HUES6 (cell line): ENCODE data around the gene MTRFR.
A peak's percentile ranks its signal among the peaks of the same experiment; 100 is the strongest.

Source experiments
- H3K27ac ChIP-seq: 2 replicates; pipeline ENCODE4 v1.7.0; 2013; ENCODE audit warnings: low read depth, mild to moderate bottlenecking, low read length, inconsistent platforms
- H3K27me3 ChIP-seq: 2 replicates; pipeline ENCODE4 v1.6.1; 2013; ENCODE audit warnings: low read length; ENCODE audit not compliant: control insufficient read depth, insufficient read depth
- H3K36me3 ChIP-seq: 2 replicates; pipeline ENCODE4 v1.6.1; 2013; ENCODE audit warnings: low read length; ENCODE audit not compliant: control insufficient read depth, insufficient read depth
- H3K4me1 ChIP-seq: 2 replicates; pipeline ENCODE4 v1.6.1; 2013; ENCODE audit warnings: low read length; ENCODE audit not compliant: control insufficient read depth, insufficient read depth
- H3K4me3 ChIP-seq: 2 replicates; pipeline ENCODE4 v1.5.1; 2013; ENCODE audit warnings: low read depth, low read length
- H3K9ac ChIP-seq: one replicate; pipeline ENCODE4 v1.6.1; 2013; ENCODE audit warnings: mild to moderate bottlenecking, low read length
- H3K9me3 ChIP-seq: 2 replicates; pipeline ENCODE4 v1.6.1; 2013; ENCODE audit warnings: low read depth, low read length; ENCODE audit not compliant: control insufficient read depth, insufficient read depth

Gene MTRFR

DNA sequence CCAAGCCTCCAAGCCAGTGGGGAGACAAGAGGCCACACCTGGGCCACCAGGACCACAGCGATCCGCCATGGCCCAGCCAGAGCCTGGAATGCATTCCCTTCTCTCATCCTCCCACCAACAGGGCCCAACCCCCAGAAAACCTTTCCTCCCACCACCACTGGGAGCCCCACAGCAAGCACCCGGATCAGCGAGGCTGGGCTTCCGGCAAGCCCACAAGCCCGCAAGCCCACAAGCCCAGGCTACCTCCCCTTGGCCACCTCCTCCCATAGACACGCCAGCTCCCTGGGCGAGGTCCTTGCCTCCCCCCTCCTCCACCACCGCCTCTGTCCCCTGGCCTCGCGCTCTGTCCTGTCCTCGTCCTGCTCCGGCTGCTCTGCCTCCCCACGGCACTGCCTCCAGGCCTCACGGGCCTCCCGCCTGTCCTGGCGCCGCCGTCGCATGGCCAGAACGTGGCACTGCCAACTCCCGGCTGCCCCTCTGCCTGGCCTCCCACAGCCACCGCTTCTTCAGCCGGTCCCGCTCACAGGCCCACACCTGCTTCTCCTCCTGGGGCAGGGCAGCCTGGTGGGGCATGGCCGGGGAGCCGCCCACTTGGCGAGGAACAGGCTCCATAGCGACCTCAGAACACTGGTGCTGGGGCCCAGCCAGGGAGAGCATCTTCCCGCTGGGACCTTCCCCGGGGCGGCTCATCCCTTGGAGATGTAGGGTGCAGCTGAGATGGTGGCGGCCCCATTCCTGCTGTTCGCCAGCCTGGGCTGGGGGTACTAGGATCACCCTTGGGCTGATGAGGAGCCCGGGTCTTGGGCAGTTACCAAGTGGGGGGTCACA is 32.8 kb downstream of the MTRFR start:
- H3K27me3 ChIP-seq = no peaks in the 10 kb centered on the region
- H3K9ac ChIP-seq = no peak overlapping the region
- no peak overlapping the region for H3K4me3 ChIP-seq
- H3K36me3 ChIP-seq = peaks cover 61% of the 10 kb centered on the region
- peaks cover 20% of the 10 kb centered on the region for H3K4me1 ChIP-seq
- H3K27ac ChIP-seq = no peak overlapping the region
- no peaks in the 10 kb centered on the region for H3K9me3 ChIP-seq

DNA sequence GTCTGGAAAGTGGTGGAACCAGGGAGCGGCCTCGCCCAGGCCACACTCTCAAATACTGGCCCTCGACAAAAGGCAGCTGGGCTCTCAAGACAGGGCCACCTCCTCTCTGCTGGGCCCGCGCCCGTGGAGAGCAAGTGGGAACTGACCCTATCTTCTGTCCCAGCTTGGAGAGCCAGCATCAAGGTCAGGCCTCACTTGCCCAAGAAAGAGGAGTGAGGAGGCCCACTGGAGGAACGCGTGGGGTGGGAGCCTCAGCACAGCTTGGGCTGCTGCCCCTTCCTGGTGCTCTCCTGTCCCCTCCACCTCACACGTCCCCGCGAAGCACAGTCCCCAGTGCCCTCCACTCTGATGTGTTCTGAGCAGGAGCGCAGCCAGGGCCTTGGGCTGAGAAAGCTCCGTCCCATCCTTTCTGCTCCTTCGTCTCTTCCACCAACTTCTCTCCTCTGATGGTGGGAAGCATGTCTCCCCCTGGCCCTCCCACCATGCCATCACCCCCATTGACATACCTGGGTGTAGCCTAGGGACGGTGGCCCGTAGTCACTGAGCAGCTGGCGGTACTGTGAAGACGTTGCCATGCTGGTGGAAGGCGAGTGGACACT is 33.5 kb downstream of the MTRFR start:
- Histone ChIP-seq H3K9me3 (no peaks in the 10 kb centered on the region), H3K4me1 (peaks cover 16% of the 10 kb centered on the region), H3K36me3 (peaks cover 54% of the 10 kb centered on the region), H3K27ac (no peak overlapping the region), H3K27me3 (no peaks in the 10 kb centered on the region), H3K4me3 (no peak overlapping the region), H3K9ac (no peak overlapping the region)

DNA sequence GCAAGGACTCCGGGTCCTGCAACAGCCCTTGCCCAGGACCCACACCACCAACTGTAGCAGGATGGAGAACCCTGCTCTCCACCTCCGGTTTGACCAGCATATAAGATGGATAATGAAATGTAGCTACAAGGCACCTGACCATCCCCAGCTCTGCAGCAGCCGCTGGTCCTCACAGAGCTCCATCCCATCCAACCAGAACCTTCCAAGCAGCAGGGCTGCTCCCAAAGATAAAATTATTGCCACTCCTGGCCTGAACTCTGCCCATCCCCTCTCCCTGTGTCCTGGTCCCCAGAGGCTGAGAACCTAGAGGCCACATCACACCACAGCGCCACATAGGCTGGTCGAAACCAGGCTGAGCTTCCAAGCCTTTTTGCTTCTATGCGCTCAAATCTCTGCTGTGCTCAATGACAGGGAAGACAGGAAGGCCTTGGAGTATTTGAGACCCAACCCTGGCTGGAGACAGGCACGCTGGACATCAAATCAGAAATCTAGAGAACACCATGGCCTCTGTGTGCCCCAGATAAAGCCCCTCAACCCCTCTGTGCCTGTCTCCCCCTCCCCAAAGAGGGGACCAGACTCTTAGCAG is 34.2 kb downstream of the MTRFR start:
- Histone ChIP-seq H3K9me3 (no peaks in the 10 kb centered on the region), H3K27me3 (no peaks in the 10 kb centered on the region), H3K27ac (no peak overlapping the region), H3K36me3 (peaks cover 47% of the 10 kb centered on the region), H3K4me1 (peaks cover 16% of the 10 kb centered on the region), H3K4me3 (no peak overlapping the region), H3K9ac (no peak overlapping the region)

DNA sequence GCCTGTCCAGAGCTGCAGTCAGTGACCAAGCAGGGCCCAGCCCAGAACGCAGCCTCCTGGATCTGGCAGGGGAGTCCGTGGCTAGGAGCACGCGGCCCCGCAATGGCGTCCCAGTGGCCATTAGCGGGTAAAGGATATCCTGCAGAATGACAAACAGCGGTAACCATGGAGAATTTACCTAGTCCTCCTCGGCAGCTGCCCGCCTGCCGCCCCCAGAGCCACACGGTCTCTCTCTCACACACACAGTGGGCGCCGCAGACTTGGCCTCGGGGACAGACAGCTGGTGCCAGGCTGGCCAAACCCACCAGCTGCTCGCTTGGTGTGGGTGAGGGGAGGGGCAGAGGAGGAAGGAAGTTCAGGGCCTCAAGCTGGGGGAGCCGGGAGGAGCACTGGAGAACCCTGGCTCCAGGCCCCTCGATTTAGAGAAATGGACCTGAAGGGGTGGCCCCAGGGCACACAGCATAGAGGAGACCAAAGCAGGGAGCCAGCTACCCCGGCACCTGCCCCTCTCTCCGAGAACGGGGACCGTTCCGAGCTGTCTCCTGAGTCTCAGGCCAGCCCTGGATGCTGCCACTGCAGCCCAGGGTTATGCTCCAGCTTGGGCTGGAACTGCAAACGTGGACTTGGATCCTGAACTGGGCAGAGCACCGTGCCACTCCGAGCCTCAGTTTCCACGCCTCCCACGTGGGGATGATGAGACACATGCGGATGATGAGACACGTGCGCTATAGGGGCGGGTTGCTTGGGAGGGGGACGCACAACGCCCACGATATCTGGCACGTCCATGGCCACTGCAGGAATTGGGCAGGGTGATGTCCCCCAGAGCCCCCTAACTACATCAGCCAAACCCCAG is 35.0 kb downstream of the MTRFR start:
- no peaks in the 10 kb centered on the region for H3K27me3 ChIP-seq
- peaks cover 23% of the 10 kb centered on the region for H3K4me1 ChIP-seq
- no peak overlapping the region for H3K4me3 ChIP-seq
- no peaks in the 10 kb centered on the region for H3K9me3 ChIP-seq
- no peak overlapping the region for H3K27ac ChIP-seq
- peaks cover 41% of the 10 kb centered on the region for H3K36me3 ChIP-seq
- peak overlapping the region; percentile 77 for H3K9ac ChIP-seq

DNA sequence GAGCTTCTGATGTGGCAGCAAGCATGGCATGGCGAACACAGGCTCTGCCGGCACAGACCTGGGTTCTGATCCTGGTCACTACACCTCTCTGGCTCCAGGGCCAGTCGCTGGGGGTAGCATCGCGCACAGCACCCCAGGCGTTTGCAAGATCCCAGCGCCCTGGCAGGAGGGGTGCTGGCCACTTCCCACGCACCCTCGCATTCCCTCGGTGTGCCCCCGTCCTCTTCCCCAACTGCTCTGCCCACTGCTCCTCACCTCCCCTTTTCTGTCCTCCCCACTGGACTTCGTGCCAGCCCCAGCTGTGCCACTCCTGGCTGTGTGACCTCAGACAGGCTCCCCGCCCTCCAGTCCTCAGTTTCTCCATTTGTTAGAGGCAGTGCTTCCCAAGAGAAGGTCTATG is 35.6 kb downstream of the MTRFR start:
- H3K27ac ChIP-seq = 0 out of 2 replicates have a peak overlapping the region, but pooled peaks have one; percentile 86

DNA sequence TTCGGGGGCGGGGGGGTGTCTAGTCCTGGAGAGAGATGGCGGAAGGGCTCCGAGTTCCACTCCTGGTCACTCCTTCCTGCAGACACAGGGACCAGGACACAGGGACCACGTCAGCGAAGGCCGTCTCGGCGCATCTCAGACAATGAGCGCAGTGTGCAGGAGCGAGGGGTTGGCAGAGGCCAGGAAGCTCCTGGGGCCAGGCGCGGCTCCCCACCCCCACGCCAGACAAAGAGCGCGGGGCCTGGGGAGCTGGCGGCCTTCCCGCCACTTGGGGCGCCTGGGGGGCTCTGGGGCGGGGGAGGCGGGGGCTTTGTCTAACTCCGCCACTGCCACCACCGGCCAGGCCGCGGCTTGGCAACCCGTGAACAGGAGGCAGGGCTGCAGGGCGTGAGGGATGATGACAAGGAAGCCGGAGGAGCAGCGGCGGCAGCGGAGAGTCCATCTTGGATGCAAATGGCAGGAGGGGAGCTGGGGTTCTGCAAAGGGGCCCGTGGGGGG is 36.2 kb downstream of the MTRFR start:
- peak overlapping the region; percentile 73 for H3K4me3 ChIP-seq

More for the DNA sequence above, 35.6 kb downstream of the MTRFR start:
- Histone ChIP-seq H3K9ac (peak overlapping the region; percentile 77), H3K4me1 (peaks cover 24% of the 10 kb centered on the region), H3K4me3 (peak overlapping the region; percentile 73), H3K9me3 (no peaks in the 10 kb centered on the region), H3K36me3 (peaks cover 35% of the 10 kb centered on the region), H3K27me3 (no peaks in the 10 kb centered on the region)

DNA sequence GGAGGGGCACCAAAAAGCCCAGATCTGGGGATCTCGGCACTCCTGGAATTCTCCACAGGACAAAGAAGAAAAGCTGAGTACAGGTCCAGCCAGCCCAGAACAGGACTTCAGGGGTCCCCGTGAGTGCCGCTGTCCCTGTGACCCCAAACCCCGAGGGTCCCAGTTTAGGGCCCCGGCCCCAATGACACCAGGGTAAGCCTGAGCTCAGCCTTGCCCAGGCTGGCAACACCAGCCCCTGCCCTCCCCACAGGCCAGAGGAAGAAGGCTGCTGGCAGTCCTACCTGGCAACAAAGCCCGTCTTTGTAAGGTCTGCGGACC is 36.6 kb downstream of the MTRFR start:
- Histone ChIP-seq H3K27me3 (no peaks in the 10 kb centered on the region), H3K36me3 (peaks cover 27% of the 10 kb centered on the region), H3K9me3 (no peaks in the 10 kb centered on the region), H3K9ac (peak overlapping the region; percentile 97), H3K4me1 (peaks cover 24% of the 10 kb centered on the region), H3K4me3 (peak overlapping the region; percentile 73), H3K27ac (peak overlapping the region; percentile 86)

More for the DNA sequence above, 36.2 kb downstream of the MTRFR start:
- peak overlapping the region; percentile 86; the same call in 1 of the 2 replicates for H3K27ac ChIP-seq
- peak overlapping the region; percentile 97 for H3K9ac ChIP-seq
- no peaks in the 10 kb centered on the region for H3K9me3 ChIP-seq
- peaks cover 24% of the 10 kb centered on the region for H3K4me1 ChIP-seq
- H3K36me3 ChIP-seq = peaks cover 31% of the 10 kb centered on the region
- no peaks in the 10 kb centered on the region for H3K27me3 ChIP-seq

DNA sequence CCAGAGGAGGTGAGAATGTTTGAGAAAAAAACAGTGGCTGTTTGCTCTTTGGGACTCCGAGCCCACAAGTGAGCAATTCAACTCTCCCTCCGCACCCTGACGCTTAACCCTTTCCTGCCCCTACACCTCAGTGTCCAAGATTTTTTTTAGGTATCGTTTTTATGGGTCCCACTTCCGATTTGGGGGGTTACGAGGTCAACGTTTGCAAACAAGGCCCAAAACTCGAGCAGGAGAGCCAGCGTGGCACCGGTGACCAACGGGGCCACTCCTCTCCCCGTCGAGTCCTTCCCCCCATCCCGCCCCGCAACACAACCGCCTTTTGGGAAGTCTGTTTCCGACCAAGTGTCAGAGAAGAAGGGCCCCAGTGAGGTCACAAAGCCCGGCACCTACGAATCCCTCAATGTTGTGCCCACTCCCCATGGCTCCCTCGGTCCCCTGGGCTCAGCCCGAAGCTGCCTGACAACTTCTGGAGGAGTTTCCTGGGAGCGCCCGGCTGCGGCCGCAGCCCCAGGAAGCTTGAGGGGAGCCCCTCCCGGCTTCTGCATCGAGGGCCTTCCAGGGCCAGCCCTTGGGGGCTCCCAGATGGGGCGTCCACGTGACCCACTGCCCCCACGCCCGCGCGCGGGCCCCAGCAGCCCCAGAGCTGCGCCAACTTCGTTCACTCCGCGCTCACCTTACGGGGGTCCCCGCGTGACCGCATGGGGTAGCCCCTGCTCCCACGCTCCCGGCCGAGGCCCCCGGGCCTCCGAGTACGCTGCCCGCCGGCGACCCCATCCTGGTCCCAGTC is 37.2 kb downstream of the MTRFR start:
- Histone ChIP-seq H3K27ac (peak overlapping the region; percentile 86), H3K9ac (peak overlapping the region; percentile 97)

DNA sequence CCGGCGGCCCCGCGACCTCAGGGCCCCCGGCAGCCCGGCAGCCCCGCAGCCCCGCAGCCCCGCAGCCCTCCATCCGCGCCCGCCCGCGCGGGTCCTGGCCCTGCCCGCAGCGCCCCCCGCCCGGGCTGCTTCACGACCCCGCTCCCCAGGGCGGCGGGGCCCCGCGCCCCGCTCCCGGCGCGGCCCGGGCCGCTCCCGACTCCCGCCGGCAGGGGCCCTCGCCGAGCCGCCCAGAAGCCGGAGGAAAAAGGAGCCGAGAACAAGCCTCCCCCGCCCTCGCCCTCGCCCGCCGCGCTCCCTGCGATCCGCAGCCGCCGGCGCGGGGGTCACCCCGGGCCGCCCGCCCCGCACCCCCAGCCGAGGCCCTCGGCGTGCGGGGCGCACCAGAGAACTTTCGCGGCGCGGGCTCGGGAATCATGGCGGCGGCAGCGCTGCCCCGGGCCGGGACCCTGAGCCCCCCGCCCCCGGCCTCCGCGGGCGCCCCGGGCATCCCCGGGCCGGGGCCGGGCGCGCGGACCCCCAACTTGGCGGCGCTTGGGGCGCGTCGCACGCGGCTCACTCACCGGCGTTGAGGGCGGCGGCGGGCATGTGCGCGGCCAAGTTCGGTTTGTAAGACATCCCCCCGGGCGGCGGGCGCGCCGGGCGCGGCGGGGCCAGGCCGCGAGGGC is 37.9 kb downstream of the MTRFR start:
- Histone ChIP-seq H3K27ac (no peak overlapping the region), H3K36me3 (peaks cover 16% of the 10 kb centered on the region), H3K4me3 (peak overlapping the region; percentile 73), H3K9me3 (no peaks in the 10 kb centered on the region), H3K9ac (peak overlapping the region; percentile 97), H3K4me1 (peaks cover 24% of the 10 kb centered on the region), H3K27me3 (no peaks in the 10 kb centered on the region)

More for the DNA sequence above, 37.2 kb downstream of the MTRFR start:
- no peaks in the 10 kb centered on the region for H3K9me3 ChIP-seq
- H3K4me3 ChIP-seq = peak overlapping the region; percentile 73
- peaks cover 23% of the 10 kb centered on the region for H3K36me3 ChIP-seq
- H3K27me3 ChIP-seq = no peaks in the 10 kb centered on the region
- H3K4me1 ChIP-seq = peaks cover 24% of the 10 kb centered on the region
